HepG2 (cell line): Measurements from ENCODE around the gene AZU1. TPM values are rescaled to one million over a fixed set of nuclear protein-coding genes. Genes with fewer than 3 reads are reported as not detected.

Experiments
- ATAC-seq: fragments of 200-7000 bp; cut with Tn5 transposase; 3 replicates; pipeline ENCODE4 v1.9.1; 2020; ENCODE audit warnings: mild to moderate bottlenecking, moderate library complexity
- BruUV-seq: library from RNA; stranded (reverse); fragments of 400-500 nt; replicated peaks from 2 replicates; lab custom pipeline; 2021; lab: Mats Ljungman, UMichigan
- CTCF ChIA-PET: fragments of 300-600 bp; formaldehyde crosslinking; extraction: SDS; loops from one replicate; lab custom pipeline; 2021; ENCODE audit warnings: low total read pairs, inconsistent platforms, low intra/inter-chr PET ratio; lab: Yijun Ruan, JAX
- POLR2A ChIA-PET: fragments of 350-600 bp; sonication (Branson Sonifier 250); formaldehyde crosslinking; loops from one replicate; lab custom pipeline; 2020; ENCODE audit warnings: antibody characterized with exemption, inconsistent platforms; lab: Yijun Ruan, JAX
- DNase-seq: peaks from one replicate; pipeline ENCODE4 v3.0.0-alpha.2; 2015; ENCODE audit warnings: low spot score
- FAIRE-seq: peaks from 3 replicates; lab custom pipeline; 2011; peaks lifted over from hg19 to GRCh38; lab: Jason Lieb, UNC
- H2AFZ ChIP-seq: one replicate; pipeline ENCODE4 v1.6.1; 2011; ENCODE audit warnings: low read length, inconsistent platforms
- H3K27ac ChIP-seq: fragments of 300-600 bp; 3 replicates; pipeline ENCODE4 v1.8.0; 2011; ENCODE audit warnings: mixed run types, mild to moderate bottlenecking, mixed read lengths, low read length, inconsistent platforms; ENCODE audit not compliant: insufficient read depth; ENCODE audit errors: extremely low read length
- H3K27me3 ChIP-seq, 2 experiments: fragments of 200-600 bp in 1 of 2; 2 replicates in 1 of 2; 3 replicates in 1 of 2; pipeline versions ENCODE4 v1.6.0 to v1.8.0; 2011; ENCODE audit warnings: low read length in 2 of 2, mild to moderate bottlenecking in 2 of 2, moderate library complexity in 2 of 2, inconsistent platforms in 1 of 2; ENCODE audit not compliant: insufficient read depth in 2 of 2, control insufficient read depth in 1 of 2
- H3K36me3 ChIP-seq, 2 experiments: fragments of 200-600 bp in 1 of 2; replicated peaks in 1 of 2; 2 replicates in 1 of 2; 3 replicates in 1 of 2; pipeline versions ENCODE4 v1.5.1 to v1.8.0; 2011; ENCODE audit warnings: low read length in 2 of 2, inconsistent platforms in 1 of 2; ENCODE audit not compliant: insufficient read depth in 2 of 2, control insufficient read depth in 1 of 2
- H3K4me1 ChIP-seq: 2 replicates; pipeline ENCODE4 v1.5.1; 2012; ENCODE audit warnings: low read length, inconsistent platforms; ENCODE audit not compliant: insufficient read depth
- H3K4me2 ChIP-seq: 2 replicates; pipeline ENCODE4 v1.6.0; 2011; ENCODE audit warnings: low read depth, low read length, inconsistent platforms
- H3K4me3 ChIP-seq, 3 experiments: fragments of 200-600 bp in 1 of 3; sonication (generic), shearing (Covaris generic) in 1 of 3; replicated peaks in 1 of 3; 2 replicates each; pipeline ENCODE4 v1.5.1; 2011 to 2016; ENCODE audit warnings: low read length in 3 of 3, inconsistent platforms in 2 of 3, low read depth in 2 of 3, mild to moderate bottlenecking in 2 of 3, control low read depth in 1 of 3, mixed read lengths in 1 of 3; ENCODE audit not compliant: insufficient read depth in 1 of 3
- H3K79me2 ChIP-seq: one replicate; pipeline ENCODE4 v1.6.1; 2011; ENCODE audit warnings: low read length, inconsistent platforms; ENCODE audit not compliant: insufficient read depth
- H3K9ac ChIP-seq: 2 replicates; pipeline ENCODE4 v1.6.0; 2011; ENCODE audit warnings: mild to moderate bottlenecking, low read depth, low read length, inconsistent platforms; ENCODE audit not compliant: insufficient read depth
- H3K9me3 ChIP-seq: 2 replicates; pipeline ENCODE4 v1.5.1; 2012; ENCODE audit warnings: mild to moderate bottlenecking, low read length
- H4K20me1 ChIP-seq: 2 replicates; pipeline ENCODE4 v1.6.0; 2011; ENCODE audit warnings: inconsistent platforms, mild to moderate bottlenecking, low read length, moderate library complexity; ENCODE audit not compliant: insufficient read depth
- AGO2 ChIP-seq: fragments of 200-400 bp; formaldehyde crosslinking; optimal IDR thresholded peaks from 2 replicates; pipeline ENCODE3; 2017; ENCODE audit warnings: mild to moderate bottlenecking, low read depth, low read length, moderate library complexity
- GABPB1 ChIP-seq: IDR thresholded peaks from 2 replicates; pipeline ENCODE4 v1.6.1; 2016; ENCODE audit warnings: mild to moderate bottlenecking, missing genetic modification reagents, moderate library complexity, missing compliant biosample characterization
- HDAC2 ChIP-seq: sonication (generic); formaldehyde crosslinking; IDR thresholded peaks from 2 replicates; pipeline ENCODE4 v1.4.0; 2020; ENCODE audit warnings: missing genetic modification reagents
- HOXD1 ChIP-seq: sonication (generic); formaldehyde crosslinking; IDR thresholded peaks from 2 replicates; pipeline ENCODE4 v1.5.0; 2020; ENCODE audit warnings: missing genetic modification reagents
- KDM1A ChIP-seq: IDR thresholded peaks from 2 replicates; pipeline ENCODE4 v1.6.1; 2016; ENCODE audit warnings: missing compliant biosample characterization
- MTF1 ChIP-seq: sonication (generic); formaldehyde crosslinking; IDR thresholded peaks from 2 replicates; pipeline ENCODE4 v1.5.0; 2020; ENCODE audit warnings: missing genetic modification reagents
- NBN ChIP-seq: fragments of 450-650 bp; conservative IDR thresholded peaks from 2 replicates; pipeline ENCODE4 v1.6.1; 2017
- POLR2A ChIP-seq, 2 experiments: IDR thresholded peaks; 2 replicates each; pipeline ENCODE4 v1.6.1; 2011; ENCODE audit warnings: low read depth in 2 of 2, low read length in 2 of 2, mild to moderate bottlenecking in 1 of 2, moderate library complexity in 1 of 2; ENCODE audit not compliant: insufficient read depth in 1 of 2
- SP4 ChIP-seq: sonication (generic); formaldehyde crosslinking; IDR thresholded peaks from 2 replicates; pipeline ENCODE4 v1.8.1; 2023; ENCODE audit warnings: mild to moderate bottlenecking, missing genetic modification reagents
- TEAD3 ChIP-seq: optimal IDR thresholded peaks from 2 replicates; pipeline ENCODE3; 2016; ENCODE audit warnings: borderline replicate concordance
- U2AF1 ChIP-seq: fragments of 200-400 bp; formaldehyde crosslinking; optimal IDR thresholded peaks from 2 replicates; pipeline ENCODE3; 2017; ENCODE audit warnings: mild to moderate bottlenecking, low read depth, low read length
- XRCC5 ChIP-seq: fragments of 200-400 bp; formaldehyde crosslinking; optimal IDR thresholded peaks from 2 replicates; pipeline ENCODE3; 2017; ENCODE audit warnings: mild to moderate bottlenecking, low read length
- ZKSCAN5 ChIP-seq: sonication (generic); formaldehyde crosslinking; IDR thresholded peaks from 2 replicates; pipeline ENCODE4 v1.5.1; 2020; ENCODE audit warnings: mild to moderate bottlenecking, missing genetic modification reagents
- ZNF670 ChIP-seq: sonication (generic); formaldehyde crosslinking; IDR thresholded peaks from 2 replicates; pipeline ENCODE4 v1.8.0; 2022; ENCODE audit warnings: mild to moderate bottlenecking, missing genetic modification reagents, borderline replicate concordance
- ZNF782 ChIP-seq: sonication (generic); formaldehyde crosslinking; IDR thresholded peaks from 2 replicates; pipeline ENCODE4 v1.4.0; 2020; ENCODE audit warnings: missing genetic modification reagents, mild to moderate bottlenecking, borderline replicate concordance
- WGBS: methylation state at CpG from one replicate; pipeline ENCODE4 v1.1.6; 2017; ENCODE audit warnings: low lambda C conversion rate; 5-methylcytosine and 5-hydroxymethylcytosine counted together
- in situ Hi-C: cut with HindIII; loops from 2 replicates; pipeline ENCODE4 v1.10.0; 2017; ENCODE audit warnings: low pct_unique_long_range_greater_than_20kb; ENCODE audit not compliant: extremely low pct_ligation_motif_present
- intact Hi-C: fragments of 100-400 bp; cut with micrococcal nuclease; formaldehyde crosslinking; loops from one replicate; pipeline ENCODE4 v1.10.0; 2022; ENCODE audit not compliant: unreplicated experiment
- polyA plus RNA-seq, 8 experiments: library from polyadenylated mRNA; depleted of rRNA in 3 of 8; stranded (reverse) in 7 of 8; unstranded in 1 of 8; fragments of >200 nt; fragmentation: Illumina TruSeq in 4 of 8; extraction: Trizol in 4 of 8; gene quantifications; 2 replicates each; pipeline versions ENCODE4 v1.2.1 to v1.2.3, GENCODE V29; 2011 to 2016; ENCODE audit warnings: low read depth in 4 of 8, missing spikeins in 1 of 8, mixed read lengths in 1 of 8; ENCODE audit not compliant: insufficient read depth in 1 of 8
- total RNA-seq, 5 experiments: library from RNA; depleted of rRNA; stranded (reverse); fragments of >200 nt; fragmentation: Illumina TruSeq; extraction: Trizol; gene quantifications; 2 replicates each; pipeline ENCODE4 v1.2.3, GENCODE V29; 2016; ENCODE audit warnings: low read depth in 1 of 5
- TF ChIP-seq, protein P1 (sequence below): sonication (generic); formaldehyde crosslinking; IDR thresholded peaks from 2 replicates; pipeline ENCODE4 v1.4.0; 2020; ENCODE audit warnings: mild to moderate bottlenecking, missing genetic modification reagents
- TF ChIP-seq, protein P2 (sequence below): sonication (generic); formaldehyde crosslinking; IDR thresholded peaks from 2 replicates; pipeline ENCODE4 v1.9.0; 2022; ENCODE audit warnings: missing genetic modification reagents, mild to moderate bottlenecking, borderline replicate concordance
- TF ChIP-seq, protein P3 (sequence below): sonication (generic); formaldehyde crosslinking; IDR thresholded peaks from 2 replicates; pipeline ENCODE4 v1.5.0; 2020; ENCODE audit warnings: mild to moderate bottlenecking, missing genetic modification reagents

AZU1 gene
- total and polyA plus RNA-seq, 2 of the 13 experiments (the other 11 are each of a cell fraction or from before 2014, with no cell fraction given): not detected

GRCh38 chr19:831407-832369, 4.1 kb downstream of the AZU1 start (continued):
- TF ChIP-seq ZNF782 (CRISPR knock-in tag) (no peak), POLR2A (IDR thresholded peaks at IDR 0.05; ENCODE audit: insufficient read depth in 1 of 2, low read depth in 2 of 2, low read length in 2 of 2) (no peak), KDM1A (CRISPR knock-in tag) (0 out of 2 replicates have a peak, but pooled peaks have one; percentile 50), NBN (no peak)
- TF ChIP-seq, protein P1, sequence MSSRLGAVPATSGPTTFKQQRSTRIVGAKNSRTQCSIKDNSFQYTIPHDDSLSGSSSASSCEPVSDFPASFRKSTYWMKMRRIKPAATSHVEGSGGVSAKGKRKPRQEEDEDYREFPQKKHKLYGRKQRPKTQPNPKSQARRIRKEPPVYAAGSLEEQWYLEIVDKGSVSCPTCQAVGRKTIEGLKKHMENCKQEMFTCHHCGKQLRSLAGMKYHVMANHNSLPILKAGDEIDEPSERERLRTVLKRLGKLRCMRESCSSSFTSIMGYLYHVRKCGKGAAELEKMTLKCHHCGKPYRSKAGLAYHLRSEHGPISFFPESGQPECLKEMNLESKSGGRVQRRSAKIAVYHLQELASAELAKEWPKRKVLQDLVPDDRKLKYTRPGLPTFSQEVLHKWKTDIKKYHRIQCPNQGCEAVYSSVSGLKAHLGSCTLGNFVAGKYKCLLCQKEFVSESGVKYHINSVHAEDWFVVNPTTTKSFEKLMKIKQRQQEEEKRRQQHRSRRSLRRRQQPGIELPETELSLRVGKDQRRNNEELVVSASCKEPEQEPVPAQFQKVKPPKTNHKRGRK (CRISPR knock-in tag): no peak
- TF ChIP-seq, protein P2, sequence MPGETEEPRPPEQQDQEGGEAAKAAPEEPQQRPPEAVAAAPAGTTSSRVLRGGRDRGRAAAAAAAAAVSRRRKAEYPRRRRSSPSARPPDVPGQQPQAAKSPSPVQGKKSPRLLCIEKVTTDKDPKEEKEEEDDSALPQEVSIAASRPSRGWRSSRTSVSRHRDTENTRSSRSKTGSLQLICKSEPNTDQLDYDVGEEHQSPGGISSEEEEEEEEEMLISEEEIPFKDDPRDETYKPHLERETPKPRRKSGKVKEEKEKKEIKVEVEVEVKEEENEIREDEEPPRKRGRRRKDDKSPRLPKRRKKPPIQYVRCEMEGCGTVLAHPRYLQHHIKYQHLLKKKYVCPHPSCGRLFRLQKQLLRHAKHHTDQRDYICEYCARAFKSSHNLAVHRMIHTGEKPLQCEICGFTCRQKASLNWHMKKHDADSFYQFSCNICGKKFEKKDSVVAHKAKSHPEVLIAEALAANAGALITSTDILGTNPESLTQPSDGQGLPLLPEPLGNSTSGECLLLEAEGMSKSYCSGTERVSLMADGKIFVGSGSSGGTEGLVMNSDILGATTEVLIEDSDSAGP: 0 out of 2 replicates have a peak, but pooled peaks have one; percentile 7
- TF ChIP-seq, all 625 proteins: peak for 11

- no TSS peak for BruUV-seq
- Histone ChIP-seq H4K20me1 (no peaks in the 10 kb centered on the region), H3K27me3 (peaks cover 17 to 50% of the 10 kb centered on the region in 2 experiments), H3K9me3 (no peaks in the 10 kb centered on the region), H3K27ac (no peak overlapping the region), H3K9ac (no peak overlapping the region), H3K79me2 (no peaks in the 10 kb centered on the region), H3K36me3 (no peaks in the 10 kb centered on the region), H3K4me2 (peak overlapping the region; percentile 18; the same call in 1 of the 2 replicates), H2AFZ (no peak overlapping the region), H3K4me1 (peaks cover 32% of the 10 kb centered on the region), H3K4me3 (no peak overlapping the region)
- in situ Hi-C loops: no loop called here
- FAIRE-seq: no peak
- intact Hi-C loops: no loop called here
- ChIA-PET CTCF (no interaction called here), POLR2A (no interaction called here)
- ATAC-seq: no peak
- DNase-seq: no peak
- WGBS: 16% methylated on average over 11 of the region's 24 CpGs
- TF ChIP-seq ZNF670 (CRISPR knock-in tag) (no peak), U2AF1 (no peak), AGO2 (no peak), TEAD3 (CRISPR knock-in tag) (no peak), MTF1 (no peak), GABPB1 (CRISPR knock-in tag) (peak; percentile 25; the same call in 1 of the 2 replicates), ZKSCAN5 (CRISPR knock-in tag) (no peak), HOXD1 (CRISPR knock-in tag) (no peak), XRCC5 (no peak), SP4 (CRISPR knock-in tag) (no peak), HDAC2 (CRISPR knock-in tag) (no peak)
- TF ChIP-seq, protein P3, sequence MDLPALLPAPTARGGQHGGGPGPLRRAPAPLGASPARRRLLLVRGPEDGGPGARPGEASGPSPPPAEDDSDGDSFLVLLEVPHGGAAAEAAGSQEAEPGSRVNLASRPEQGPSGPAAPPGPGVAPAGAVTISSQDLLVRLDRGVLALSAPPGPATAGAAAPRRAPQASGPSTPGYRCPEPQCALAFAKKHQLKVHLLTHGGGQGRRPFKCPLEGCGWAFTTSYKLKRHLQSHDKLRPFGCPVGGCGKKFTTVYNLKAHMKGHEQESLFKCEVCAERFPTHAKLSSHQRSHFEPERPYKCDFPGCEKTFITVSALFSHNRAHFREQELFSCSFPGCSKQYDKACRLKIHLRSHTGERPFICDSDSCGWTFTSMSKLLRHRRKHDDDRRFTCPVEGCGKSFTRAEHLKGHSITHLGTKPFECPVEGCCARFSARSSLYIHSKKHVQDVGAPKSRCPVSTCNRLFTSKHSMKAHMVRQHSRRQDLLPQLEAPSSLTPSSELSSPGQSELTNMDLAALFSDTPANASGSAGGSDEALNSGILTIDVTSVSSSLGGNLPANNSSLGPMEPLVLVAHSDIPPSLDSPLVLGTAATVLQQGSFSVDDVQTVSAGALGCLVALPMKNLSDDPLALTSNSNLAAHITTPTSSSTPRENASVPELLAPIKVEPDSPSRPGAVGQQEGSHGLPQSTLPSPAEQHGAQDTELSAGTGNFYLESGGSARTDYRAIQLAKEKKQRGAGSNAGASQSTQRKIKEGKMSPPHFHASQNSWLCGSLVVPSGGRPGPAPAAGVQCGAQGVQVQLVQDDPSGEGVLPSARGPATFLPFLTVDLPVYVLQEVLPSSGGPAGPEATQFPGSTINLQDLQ (CRISPR knock-in tag): no peak
Observed at GRCh38 chr19:834216-834615, 6.6 kb downstream of the AZU1 start.
